G401 (cell line): ENCODE results near the gene LDLRAD4. TPM values are rescaled to one million over a fixed set of nuclear protein-coding genes. Genes with fewer than 3 reads are reported as not detected.
"Not testable (repeated sequence)": the region's sequence is repeated elsewhere in the genome, so short reads cannot be mapped to it uniquely, and the experiment has no call there.

ENCODE experiments used
- DNase-seq: peaks from one replicate; pipeline ENCODE4 v3.0.0-alpha.2; 2015; ENCODE audit warnings: low spot score
- in situ Hi-C: cut with HindIII; loops from 2 replicates; pipeline ENCODE4 v1.10.0; 2016; ENCODE audit warnings: low sequenced_read_pairs, mixed read lengths
- total RNA-seq: library from RNA; depleted of rRNA; stranded (reverse); fragments of >200 nt; shearing (Covaris generic); gene quantifications from 2 replicates; pipeline ENCODE4 v1.2.3, GENCODE V29; 2014

Gene LDLRAD4
- total RNA-seq, 1 experiment from 2014 or later = not detected

- in situ Hi-C loops, DNase-seq: not testable (repeated sequence)
These were observed 257.8 kb downstream of the LDLRAD4 start for GRCh38 chr18:13476312-13476711.

GRCh38 chr18:13477147-13477683 is 258.7 kb downstream of the LDLRAD4 start:
- in situ Hi-C loops = no loop called here
- peak; percentile 51 for DNase-seq

DNA sequence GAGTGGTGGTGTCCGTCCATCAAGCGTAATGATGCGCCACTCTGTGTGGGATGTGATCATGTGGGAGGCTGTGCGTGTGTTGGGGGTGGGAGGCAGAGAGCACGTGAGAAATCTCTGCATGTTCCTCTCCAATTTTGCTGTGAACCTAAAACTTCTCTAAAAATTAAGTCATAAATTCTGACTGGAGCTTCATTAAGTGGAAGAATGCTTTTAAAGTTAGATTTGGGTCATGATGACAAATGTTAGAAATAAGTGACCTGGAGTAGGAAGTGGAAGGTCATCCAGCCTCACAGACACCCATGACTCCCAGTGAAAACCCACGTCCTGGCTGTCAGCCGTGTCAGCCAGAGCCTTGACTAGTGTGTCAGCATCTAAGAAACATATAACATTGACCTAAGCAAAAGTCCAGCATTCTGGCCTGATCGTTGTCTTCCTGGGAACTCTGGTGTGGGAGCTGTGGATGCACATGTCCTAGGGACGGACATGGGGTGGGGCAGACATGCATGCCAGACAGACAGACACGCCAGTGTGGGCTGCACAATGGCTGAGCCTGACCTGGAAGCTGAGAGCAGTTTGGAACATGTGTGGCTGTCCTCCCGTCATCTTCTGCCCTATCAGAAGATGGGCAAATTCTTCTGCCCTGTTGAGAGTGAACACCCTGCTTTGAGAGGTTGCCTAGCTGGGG is 262.2 kb downstream of the LDLRAD4 start:
- in situ Hi-C loops = no loop called here
- DNase-seq = no peak

- DNase-seq = no peak
- in situ Hi-C loops = no loop called here
These were observed 262.8 kb downstream of the LDLRAD4 start for GRCh38 chr18:13481331-13481730.

DNA sequence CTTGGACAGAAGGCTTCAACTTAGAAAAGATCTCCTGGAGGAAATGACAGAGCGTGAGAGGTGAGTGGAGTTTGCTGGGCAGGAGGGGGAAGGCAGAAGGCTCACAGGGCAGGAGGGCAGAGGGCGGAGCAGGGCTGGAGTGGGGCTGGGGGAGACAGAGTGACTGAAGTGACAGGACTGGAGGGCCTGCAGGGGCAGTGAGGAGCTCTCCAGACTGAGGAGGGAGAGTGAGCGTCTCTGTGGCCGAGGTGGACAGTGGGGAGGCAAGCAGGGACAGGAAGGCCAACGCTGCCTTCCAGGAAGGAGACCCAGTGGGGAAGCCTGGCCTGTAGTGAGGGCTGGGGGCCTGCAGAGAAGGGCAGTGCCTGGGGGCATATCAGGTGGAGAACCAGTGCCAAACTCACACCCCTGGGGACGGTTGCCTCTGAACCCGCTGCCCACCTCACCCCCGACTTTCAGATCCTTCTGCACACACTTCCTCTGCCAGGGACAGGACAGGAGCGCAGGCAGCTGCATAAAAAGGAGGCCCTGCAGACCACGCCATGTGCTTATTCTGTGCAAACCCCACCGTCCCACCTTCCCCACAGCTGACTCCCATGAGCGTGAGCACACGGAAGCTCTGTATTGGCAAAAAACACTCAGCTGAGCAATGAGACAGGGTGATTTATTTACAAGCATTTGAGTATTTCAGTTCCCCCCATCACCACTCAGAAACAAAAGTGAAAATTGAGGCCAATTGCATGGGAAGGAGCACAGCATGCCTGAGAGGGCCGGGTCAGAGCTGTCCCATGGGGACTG is 263.5 kb downstream of the LDLRAD4 start:
- in situ Hi-C loops = no loop called here
- no peak for DNase-seq

DNA sequence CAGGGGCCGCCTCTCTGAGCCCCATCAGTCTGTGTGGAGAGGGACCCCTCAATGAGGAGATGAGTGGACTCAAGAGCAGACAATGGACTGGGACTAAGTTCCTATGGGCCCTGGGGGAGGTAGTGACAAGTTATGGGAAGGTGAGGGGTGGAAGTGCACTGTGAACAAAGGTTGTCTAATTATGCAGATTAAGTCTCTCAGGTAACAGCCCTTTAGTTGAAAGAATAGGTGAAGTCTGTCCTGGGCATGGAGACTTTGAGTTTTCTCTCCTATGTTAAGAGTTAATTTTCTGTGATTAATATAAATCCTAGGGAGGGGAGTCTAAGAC is 264.0 kb downstream of the LDLRAD4 start:
- DNase-seq = no peak
- in situ Hi-C loops = no loop called here

DNA sequence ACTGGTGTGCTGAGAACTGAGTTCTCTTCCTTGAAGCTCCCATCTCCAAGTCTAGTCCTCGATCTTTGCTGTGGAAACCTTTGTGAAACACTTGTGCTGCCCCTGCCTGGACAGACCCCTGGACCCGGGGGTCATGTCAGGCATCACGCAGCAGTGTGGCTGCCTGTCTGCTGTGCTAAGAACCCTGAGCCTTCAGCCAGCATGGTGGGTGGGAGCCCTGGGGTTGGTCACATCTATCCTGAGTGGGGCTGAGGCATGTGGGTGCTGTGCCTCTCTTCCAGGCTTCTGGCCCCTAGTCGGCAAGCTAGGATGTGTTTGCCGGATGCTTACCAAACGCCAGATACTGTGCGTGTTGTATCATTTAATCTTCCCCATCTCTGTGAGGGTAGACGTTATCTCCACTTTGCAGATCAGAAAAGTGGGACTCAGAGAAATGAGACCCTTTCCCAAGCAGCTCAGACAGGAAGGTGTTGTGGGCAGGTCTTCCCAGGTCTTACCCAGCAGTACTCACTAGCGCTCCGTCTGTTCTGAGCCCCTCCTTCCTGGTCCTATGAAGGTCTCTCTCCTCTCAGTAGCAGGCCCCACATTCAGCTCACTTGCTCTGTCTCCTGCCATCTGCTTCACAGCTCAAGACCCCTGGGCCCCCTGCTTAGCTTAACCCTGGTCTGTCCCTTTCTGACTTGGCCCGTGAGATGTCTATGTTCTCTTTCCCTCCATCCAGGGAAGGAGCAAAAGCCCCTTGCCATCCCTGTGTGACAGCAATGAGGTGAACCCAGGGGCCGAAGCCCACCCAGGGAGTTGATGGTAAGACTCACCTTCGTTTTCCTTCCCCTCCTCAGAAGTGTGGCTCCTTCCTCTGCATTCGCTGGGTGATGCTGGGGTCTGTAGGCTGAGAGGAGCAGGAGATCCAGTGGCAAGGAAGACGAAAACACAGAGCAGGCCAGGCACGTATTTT is 265.0 kb downstream of the LDLRAD4 start:
- no peak for DNase-seq
- in situ Hi-C loops = no loop called here

DNA sequence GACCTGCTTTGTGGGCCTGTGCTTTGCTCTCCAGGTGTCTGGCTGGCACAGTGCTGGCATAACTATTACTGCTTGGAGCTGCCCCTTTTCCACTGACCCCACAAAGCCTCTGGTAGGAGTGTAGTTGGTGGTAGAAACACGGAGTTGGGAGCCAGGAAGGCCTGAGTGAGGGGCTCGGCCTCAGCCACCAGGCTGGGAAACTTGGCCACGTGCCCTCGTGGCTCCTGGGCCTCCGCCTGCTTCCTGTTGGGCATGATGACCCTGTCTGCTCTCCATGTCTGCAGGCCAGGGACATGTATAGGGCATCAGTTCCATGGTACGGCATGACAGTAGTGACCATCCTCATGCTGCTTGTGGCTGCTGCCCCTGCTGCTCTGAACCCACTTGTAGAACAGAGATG is 266.6 kb downstream of the LDLRAD4 start:
- in situ Hi-C loops = no loop called here
- no peak for DNase-seq

DNA sequence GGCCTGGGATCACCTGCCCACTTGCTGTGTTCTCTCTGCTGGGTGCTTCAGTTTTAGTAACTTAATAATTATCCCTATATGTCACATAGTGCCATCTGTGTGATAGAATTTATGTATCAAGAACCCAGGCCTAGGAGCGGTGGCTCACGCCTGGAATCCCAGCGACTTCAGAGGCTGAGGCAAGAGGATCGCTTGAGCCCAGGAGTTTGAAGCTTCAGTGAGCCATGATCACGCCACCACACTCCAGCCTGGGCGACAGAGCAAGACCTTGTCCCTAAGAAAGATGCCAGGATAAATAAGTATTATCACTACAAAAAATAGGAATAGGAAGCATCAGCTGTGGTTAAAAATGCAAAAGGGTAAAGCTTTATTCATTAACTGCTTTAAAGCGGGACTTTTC is 267.0 kb downstream of the LDLRAD4 start:
- in situ Hi-C loops = no loop called here
- no peak for DNase-seq

- in situ Hi-C loops = no loop called here
These were observed 267.7 kb downstream of the LDLRAD4 start for GRCh38 chr18:13486284-13486683.

GRCh38 chr18:13486686-13487085 is 268.1 kb downstream of the LDLRAD4 start:
- in situ Hi-C loops = no loop called here
- DNase-seq = no peak

More at GRCh38 chr18:13486284-13486683, 267.7 kb downstream of the LDLRAD4 start:
- DNase-seq = no peak

GRCh38 chr18:13487237-13487636 is 268.7 kb downstream of the LDLRAD4 start:
- DNase-seq = no peak
- in situ Hi-C loops = no loop called here

DNA sequence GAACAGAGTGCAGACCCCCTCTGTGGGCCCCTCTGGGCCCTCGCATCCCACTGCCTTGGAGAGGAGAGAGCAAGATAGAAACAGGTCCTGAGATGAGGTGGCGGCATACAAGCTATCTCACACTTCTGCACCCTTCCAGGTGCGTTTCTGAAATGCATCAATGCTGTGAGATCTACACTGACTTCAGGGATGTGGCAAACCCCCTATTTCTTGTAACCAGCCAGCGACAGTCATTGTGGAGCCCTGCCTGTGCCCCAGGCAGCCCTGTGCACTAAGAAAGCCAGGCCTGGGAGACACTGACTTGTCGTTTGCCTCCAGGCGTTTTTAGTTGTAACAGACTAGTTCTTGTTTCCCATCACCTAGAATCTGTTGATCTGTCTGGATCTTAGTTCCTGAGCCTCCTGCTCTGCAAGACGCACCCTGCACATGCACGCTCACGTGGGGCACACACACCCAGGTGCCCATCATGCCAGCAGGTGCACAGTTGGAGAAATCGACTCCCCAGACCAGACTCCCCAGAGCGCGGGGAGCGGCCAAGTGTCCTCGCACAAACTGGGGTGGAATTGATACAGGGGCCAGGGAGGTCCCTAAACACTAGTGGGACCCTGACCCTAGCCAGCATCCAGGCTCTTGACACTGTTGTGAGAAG is 269.8 kb downstream of the LDLRAD4 start:
- in situ Hi-C loops = no loop called here

GRCh38 chr18:13489303-13489702 is 270.7 kb downstream of the LDLRAD4 start:
- in situ Hi-C loops, DNase-seq: not testable (repeated sequence)

More for the DNA sequence above, 269.8 kb downstream of the LDLRAD4 start:
- DNase-seq = no peak

DNA sequence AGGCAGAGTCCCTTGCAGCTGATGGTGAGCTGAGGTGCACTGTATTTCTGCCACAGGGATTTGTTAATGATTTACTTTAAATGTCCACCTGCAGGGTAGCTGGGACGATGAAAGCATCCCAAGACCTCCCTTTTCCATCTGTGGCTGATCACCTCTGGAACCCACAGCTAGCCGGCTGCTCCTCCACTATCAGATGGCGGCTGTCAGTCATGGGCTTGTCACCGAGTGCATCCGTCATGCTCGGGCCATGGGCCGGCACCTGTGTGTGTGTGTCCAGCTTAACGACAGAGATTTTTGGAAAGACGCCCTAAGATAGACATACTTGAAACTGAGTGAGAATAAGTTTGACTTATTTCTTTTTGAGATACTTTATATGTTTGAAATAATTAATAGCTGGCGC is 272.6 kb downstream of the LDLRAD4 start:
- in situ Hi-C loops = no loop called here
- no peak for DNase-seq

DNA sequence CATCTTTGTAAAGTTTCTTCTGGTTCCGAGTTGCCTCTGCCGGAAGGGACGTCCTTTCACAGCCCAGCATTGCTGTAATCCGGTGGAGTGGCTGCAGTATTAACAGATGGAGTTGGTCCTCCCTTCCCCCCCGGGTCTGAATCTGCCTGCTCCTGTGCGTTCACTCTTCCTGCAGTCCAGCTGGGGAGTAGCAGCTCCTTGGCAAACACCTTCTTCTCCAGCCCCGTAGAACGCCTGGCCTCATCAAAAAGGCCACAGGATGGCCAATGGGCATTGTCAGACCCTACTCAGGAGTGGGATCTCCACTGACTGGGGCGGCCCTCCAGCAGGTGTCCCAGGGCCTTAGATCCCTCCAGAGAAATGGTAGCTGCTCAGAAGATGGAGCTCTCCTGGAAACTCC is 273.8 kb downstream of the LDLRAD4 start:
- DNase-seq = peak; percentile 70
- in situ Hi-C loops = no loop called here

DNA sequence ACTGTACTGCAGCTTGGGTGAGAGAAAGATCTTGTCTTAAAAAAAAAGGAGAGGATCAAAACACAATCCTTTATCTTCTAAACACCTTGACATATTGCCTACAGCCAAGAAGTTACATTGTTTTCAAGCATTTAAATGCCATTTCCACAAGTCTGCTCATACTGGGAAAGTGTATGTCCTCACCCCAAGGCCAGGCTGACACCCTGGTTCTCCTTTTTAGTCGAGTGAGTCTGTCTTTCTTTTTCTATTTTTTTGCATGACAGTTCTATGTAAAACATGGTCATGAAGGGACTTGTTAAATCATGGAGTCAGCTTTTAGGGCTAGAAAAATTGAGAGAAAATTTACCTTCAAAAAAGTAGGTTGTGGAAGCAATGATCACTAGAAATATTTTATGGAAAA is 274.5 kb downstream of the LDLRAD4 start:
- in situ Hi-C loops = no loop called here
- no peak for DNase-seq

DNA sequence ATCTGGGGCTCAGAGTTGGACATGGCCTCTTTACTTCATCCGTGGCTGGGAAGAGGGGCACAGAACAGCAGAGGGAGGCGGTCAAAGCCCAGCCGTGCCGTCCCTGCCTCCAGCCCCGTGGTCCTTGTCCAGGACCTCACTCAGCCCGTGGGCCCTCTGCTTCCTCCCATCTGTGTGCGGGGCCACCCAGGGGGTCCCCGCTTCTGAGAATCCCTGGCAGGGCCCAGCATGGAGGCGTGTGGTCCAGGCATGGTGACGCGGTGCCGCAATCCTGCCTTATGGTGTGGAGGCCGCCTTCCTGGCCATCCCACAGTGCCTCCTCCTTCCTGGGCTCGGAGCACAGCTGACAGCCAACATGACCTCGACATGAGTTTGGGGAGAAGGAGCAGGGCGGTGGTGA is 275.2 kb downstream of the LDLRAD4 start:
- DNase-seq = no peak
- in situ Hi-C loops = no loop called here

GRCh38 chr18:13494871-13495445 is 276.4 kb downstream of the LDLRAD4 start:
- in situ Hi-C loops = no loop called here

More at GRCh38 chr18:13494871-13495445, 276.4 kb downstream of the LDLRAD4 start:
- DNase-seq = no peak
